Naive thymus-derived CD8-positive, alpha-beta T cell (primary cell): Measurements from ENCODE around the gene C13orf46. TPM values are rescaled to one million over a fixed set of nuclear protein-coding genes. Genes with fewer than 3 reads are reported as not detected.
A peak's percentile ranks its signal among the peaks of the same experiment; 100 is the strongest.

Experiments used
- ATAC-seq, 2 donors: fragments of 150-1000 bp; cut with Tn5 transposase in 1 of 2; sonication (Bioruptor Pico), chemical (Tn5 transposase) in 1 of 2; 1 replicate in 1 of 2; 2 replicates in 1 of 2; pipeline ENCODE4 v1.10.0; 2021; ENCODE audit warnings: mild to moderate bottlenecking in 2 of 2, moderate library complexity in 2 of 2
- POLR2A ChIA-PET: fragments of 350-600 bp; sonication (Branson Sonifier 250); formaldehyde crosslinking; loops from one replicate; lab custom pipeline; 2021; ENCODE audit warnings: antibody characterized with exemption; lab: Charles Lee
- DNase-seq, 10 donors: peaks; one replicate each; pipeline versions ENCODE4 v3.0.0 to v3.0.0-alpha.2; 2020 to 2022
- H3K27ac Mint-ChIP-seq, 10 donors: one replicate each; pipeline ENCODE4 v1.8.0; 2020 to 2022; ENCODE audit warnings: mild to moderate bottlenecking in 10 of 10, mixed read lengths in 10 of 10, moderate library complexity in 4 of 10, inconsistent platforms in 1 of 10
- H3K27me3 Mint-ChIP-seq, 5 donors: one replicate each; pipeline ENCODE4 v1.8.0; 2021 to 2022; ENCODE audit warnings: mixed read lengths in 5 of 5
- H3K36me3 Mint-ChIP-seq, 3 donors: one replicate each; pipeline ENCODE4 v1.8.0; 2020 to 2022; ENCODE audit warnings: mixed read lengths in 3 of 3, mild to moderate bottlenecking in 2 of 3, inconsistent platforms in 1 of 3
- H3K4me1 Mint-ChIP-seq, 4 donors: one replicate each; pipeline ENCODE4 v1.8.0; 2021 to 2022; ENCODE audit warnings: mixed read lengths in 4 of 4
- H3K4me3 Mint-ChIP-seq, 10 donors: one replicate each; pipeline ENCODE4 v1.8.0; 2020 to 2022; ENCODE audit warnings: mild to moderate bottlenecking in 10 of 10, mixed read lengths in 10 of 10, moderate library complexity in 6 of 10, inconsistent platforms in 1 of 10
- H3K9me3 Mint-ChIP-seq, 9 donors: one replicate each; pipeline ENCODE4 v1.8.0; 2020 to 2022; ENCODE audit warnings: mixed read lengths in 9 of 9, mild to moderate bottlenecking in 3 of 9, inconsistent platforms in 1 of 9, moderate library complexity in 1 of 9
- polyA plus RNA-seq, 3 donors: library from polyadenylated mRNA; unstranded; fragments of 300-500 nt; fragmentation: Illumina TruSeq; gene quantifications; one replicate each; pipeline ENCODE4 v1.2.3, GENCODE V29; 2021
- total RNA-seq, 8 experiments: library from RNA in 2 of 8; stranded (reverse) in 2 of 8; gene quantifications; one replicate each; pipeline ENCODE4 v1.2.3 and lab custom pipeline; 2021 to 2026

Gene C13orf46
- total and polyA plus RNA-seq, 5 experiments from 2014 or later, result 0.43 to 16.2 (median 1.8) TPM

GRCh38 chr13:113928685-113929627 is 44.9 kb downstream of the C13orf46 start:
- Mint-ChIP-seq H3K9me3 (no peaks in the 10 kb centered on the region), H3K27ac (peak overlapping the region in 1 of 10 donors; percentile 80), H3K27me3 (peaks cover 0 to 6% (median 0%) of the 10 kb centered on the region in 5 donors), H3K4me1 (peaks cover 0 to 12% (median 6%) of the 10 kb centered on the region in 4 donors), H3K4me3 (no peak overlapping the region), H3K36me3 (no peaks in the 10 kb centered on the region)
- ATAC-seq (no peak), DNase-seq (peak in 1 of 10 donors; percentile 59)
- POLR2A ChIA-PET, result no interaction called here

- H3K4me3 Mint-ChIP-seq, result no peak overlapping the region
- peaks cover 0 to 2% (median 0%) of the 10 kb centered on the region in 9 donors for H3K9me3 Mint-ChIP-seq
- H3K27ac Mint-ChIP-seq, result peak overlapping the region in 1 of 10 donors; percentile 18
- H3K36me3 Mint-ChIP-seq, result no peaks in the 10 kb centered on the region
- DNase-seq, result peak in 1 of 10 donors; percentile 43
- POLR2A ChIA-PET, result no interaction called here
- H3K27me3 Mint-ChIP-seq, result peaks cover 0 to 10% (median 0%) of the 10 kb centered on the region in 5 donors
- no peak for ATAC-seq
- H3K4me1 Mint-ChIP-seq, result peaks cover 0 to 12% (median 6%) of the 10 kb centered on the region in 4 donors
Observed at GRCh38 chr13:113927661-113928581, 46.0 kb downstream of the C13orf46 start.

- DNase-seq, result peak in 2 of 10 donors; percentile 2 to 34
- Mint-ChIP-seq H3K27ac (peak overlapping the region in 4 of 10 donors; percentile 31 to 81 (median 62)), H3K36me3 (peaks cover 0 to 1% (median 0%) of the 10 kb centered on the region in 3 donors)
Observed at GRCh38 chr13:113926951-113927660, 46.8 kb downstream of the C13orf46 start.

GRCh38 chr13:113926301-113926761 is 47.5 kb downstream of the C13orf46 start:
- POLR2A ChIA-PET, result no interaction called here

More at GRCh38 chr13:113926951-113927660, 46.8 kb downstream of the C13orf46 start:
- Mint-ChIP-seq H3K27me3 (peaks cover 0 to 15% (median 3%) of the 10 kb centered on the region in 5 donors), H3K9me3 (peaks cover 0 to 9% (median under 1%) of the 10 kb centered on the region in 9 donors), H3K4me1 (peaks cover 0 to 12% (median 6%) of the 10 kb centered on the region in 4 donors), H3K4me3 (no peak overlapping the region)
- no peak for ATAC-seq
- POLR2A ChIA-PET, result no interaction called here

GRCh38 chr13:113924184-113924901 is 49.5 kb downstream of the C13orf46 start:
- DNase-seq, result no peak
- ATAC-seq, result no peak
- Mint-ChIP-seq H3K9me3 (peaks cover 0 to 15% (median 10%) of the 10 kb centered on the region in 9 donors), H3K27ac (peak overlapping the region in 1 of 10 donors; percentile 31), H3K36me3 (peaks cover 0 to 12% (median 5%) of the 10 kb centered on the region in 3 donors), H3K4me1 (peaks cover 0 to 4% (median 2%) of the 10 kb centered on the region in 4 donors), H3K27me3 (peaks cover 6 to 30% (median 9%) of the 10 kb centered on the region in 5 donors), H3K4me3 (no peak overlapping the region)
- POLR2A ChIA-PET, result interaction anchor here (0.6 kb wide), 1 partner anchor 79 kb away, joined by 3 read pairs; no protein-coding TSS in a partner anchor

More at GRCh38 chr13:113926301-113926761, 47.5 kb downstream of the C13orf46 start:
- H3K4me1 Mint-ChIP-seq, result peaks cover 0 to 7% (median 6%) of the 10 kb centered on the region in 4 donors
- peak overlapping the region in 1 of 10 donors; percentile 31 for H3K27ac Mint-ChIP-seq
- peaks cover 4 to 21% (median 9%) of the 10 kb centered on the region in 5 donors for H3K27me3 Mint-ChIP-seq
- peaks cover 0 to 9% (median 5%) of the 10 kb centered on the region in 3 donors for H3K36me3 Mint-ChIP-seq
- H3K9me3 Mint-ChIP-seq, result peaks cover 0 to 15% (median 8%) of the 10 kb centered on the region in 9 donors
- no peak overlapping the region for H3K4me3 Mint-ChIP-seq
- ATAC-seq, result no peak
- DNase-seq, result no peak

GRCh38 chr13:113923376-113924063 is 50.4 kb downstream of the C13orf46 start:
- Mint-ChIP-seq H3K27ac (no peak overlapping the region), H3K9me3 (peaks cover 0 to 15% (median 10%) of the 10 kb centered on the region in 9 donors), H3K27me3 (peaks cover 6 to 33% (median 9%) of the 10 kb centered on the region in 5 donors), H3K36me3 (peaks cover 0 to 12% (median 5%) of the 10 kb centered on the region in 3 donors), H3K4me3 (no peak overlapping the region), H3K4me1 (peaks cover 0 to 4% (median 2%) of the 10 kb centered on the region in 4 donors)
- DNase-seq (peak in 1 of 10 donors; percentile 7), ATAC-seq (no peak)
- POLR2A ChIA-PET, result no interaction called here

GRCh38 chr13:113922412-113923118 is 51.3 kb downstream of the C13orf46 start:
- DNase-seq, result no peak
- H3K27me3 Mint-ChIP-seq, result peaks cover 6 to 41% (median 9%) of the 10 kb centered on the region in 5 donors
- H3K36me3 Mint-ChIP-seq, result peaks cover 0 to 12% (median 5%) of the 10 kb centered on the region in 3 donors
- H3K4me1 Mint-ChIP-seq, result peaks cover 0 to 4% (median 2%) of the 10 kb centered on the region in 4 donors
- ATAC-seq, result no peak
- no peak overlapping the region for H3K27ac Mint-ChIP-seq
- no peak overlapping the region for H3K4me3 Mint-ChIP-seq
- POLR2A ChIA-PET, result no interaction called here
- peaks cover 0 to 15% (median 10%) of the 10 kb centered on the region in 9 donors for H3K9me3 Mint-ChIP-seq

- no peak for DNase-seq
- no peak for ATAC-seq
- peaks cover 0 to 15% (median 10%) of the 10 kb centered on the region in 9 donors for H3K9me3 Mint-ChIP-seq
- H3K4me3 Mint-ChIP-seq, result no peak overlapping the region
- H3K27me3 Mint-ChIP-seq, result peaks cover 6 to 45% (median 11%) of the 10 kb centered on the region in 5 donors
- POLR2A ChIA-PET, result no interaction called here
- peaks cover 0 to 2% (median under 1%) of the 10 kb centered on the region in 4 donors for H3K4me1 Mint-ChIP-seq
- H3K27ac Mint-ChIP-seq, result peak overlapping the region in 1 of 10 donors; percentile 30
- H3K36me3 Mint-ChIP-seq, result peaks cover 0 to 12% (median 5%) of the 10 kb centered on the region in 3 donors
Observed at GRCh38 chr13:113921763-113922162, 52.1 kb downstream of the C13orf46 start.

GRCh38 chr13:113920606-113921286 is 53.1 kb downstream of the C13orf46 start:
- ATAC-seq, result no peak
- peak overlapping the region in 2 of 10 donors; percentile 7 to 35 for H3K27ac Mint-ChIP-seq
- POLR2A ChIA-PET, result no interaction called here

More at GRCh38 chr13:113920606-113921286, 53.1 kb downstream of the C13orf46 start:
- peaks cover 14 to 53% (median 19%) of the 10 kb centered on the region in 5 donors for H3K27me3 Mint-ChIP-seq
- no peak overlapping the region for H3K4me3 Mint-ChIP-seq
- H3K4me1 Mint-ChIP-seq, result peaks cover 0 to 5% (median 0%) of the 10 kb centered on the region in 4 donors
- peak in 1 of 10 donors; percentile 6 for DNase-seq
- peaks cover 0 to 12% (median 5%) of the 10 kb centered on the region in 3 donors for H3K36me3 Mint-ChIP-seq
- peaks cover 0 to 15% (median 10%) of the 10 kb centered on the region in 9 donors for H3K9me3 Mint-ChIP-seq
